Left cardiac atrium (tissue), 4 donors: Measurements from ENCODE around the gene AMMECR1L. TPM values are rescaled to one million over a fixed set of nuclear protein-coding genes. Genes with fewer than 3 reads are reported as not detected.
"Not testable (repeated sequence)": the region's sequence is repeated elsewhere in the genome, so short reads cannot be mapped to it uniquely, and the experiment has no call there.

Source experiments
- ATAC-seq, 2 donors: fragments of 200-7000 bp; cut with Tn5 transposase; one replicate each; pipeline ENCODE4 v1.9.1; 2020; ENCODE audit warnings: mild to moderate bottlenecking in 2 of 2, moderate library complexity in 2 of 2
- DNase-seq: peaks from one replicate; pipeline ENCODE4 v3.0.0-alpha.2; 2020
- intact Hi-C, 2 donors: fragments of 100-400 bp; cut with DNase I; formaldehyde crosslinking; loops; one replicate each; pipeline versions ENCODE4 v1.14.1 to v1.15.1; 2022 to 2023
- total RNA-seq, 2 donors: library from RNA; stranded (reverse); fragmentation: NEBNext Ultra II Directional; extraction: Animal tissue kit (Norgen Biotek cat#: 25700); gene quantifications; one replicate each; pipeline ENCODE4 v1.2.1, GENCODE V29; 2021
- donor health status: DM: no; HTN: yes; CAD: no.
- donor health status: DM: no; HTN: yes; CAD: no; lungs with severe emphysema.
- donor health status: DM: yes; HTN: yes; CAD: no.
- donor health status: Dilated cardiomyopathy.

The AMMECR1L gene
- total RNA-seq, 2 donors from 2014 or later = 8.0 to 11.7 TPM

DNA sequence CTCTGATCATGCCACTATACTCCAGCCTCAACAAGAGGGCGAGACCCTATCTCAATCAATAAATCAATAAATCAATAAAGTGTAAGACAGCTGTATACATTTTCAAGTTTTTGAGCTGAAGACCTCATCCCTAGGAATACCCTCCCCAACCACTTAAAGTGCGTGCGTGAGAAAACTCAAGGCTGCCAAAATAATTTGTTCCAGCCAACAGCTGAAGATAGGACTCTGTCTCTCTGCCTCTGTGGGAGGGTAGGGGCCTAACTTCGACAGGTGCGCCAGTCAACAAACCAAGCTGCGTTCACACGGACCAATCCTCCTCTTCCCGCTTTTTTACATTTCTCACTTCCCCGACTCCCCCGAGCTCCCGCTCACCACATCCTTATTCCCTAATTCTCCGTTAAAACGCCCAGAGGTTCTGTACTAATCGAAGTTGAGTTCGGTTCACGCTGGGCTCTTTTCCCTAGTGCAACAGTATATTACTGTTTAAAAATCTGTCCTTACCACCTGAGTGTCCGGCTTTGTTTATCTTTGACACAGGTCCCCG lies 28.4 kb downstream of the AMMECR1L start:
- intact Hi-C loops = no loop called here
- ATAC-seq = peak in 1 of 2 donors; percentile 13
- no peak for DNase-seq

DNA sequence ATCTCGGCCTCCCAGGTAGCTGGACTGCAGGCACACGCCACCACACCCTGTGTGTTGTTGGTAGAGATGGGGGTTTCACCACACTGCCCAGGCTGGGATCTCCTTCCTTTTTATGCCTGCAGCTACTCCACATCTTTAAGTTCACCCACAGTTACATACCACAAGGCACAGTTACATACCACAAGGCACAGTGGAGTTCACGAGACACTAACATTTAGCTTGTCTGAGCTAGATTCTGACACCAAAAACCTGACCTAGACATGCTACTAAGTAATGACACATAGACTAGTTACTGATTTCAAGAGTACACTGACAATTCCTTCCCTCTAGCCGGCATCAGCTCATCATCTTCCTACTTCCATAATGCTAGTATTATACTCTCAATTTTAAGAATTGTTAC lies 32.1 kb downstream of the AMMECR1L start:
- DNase-seq (no peak), ATAC-seq (no peak)
- intact Hi-C loops = no loop called here

DNA sequence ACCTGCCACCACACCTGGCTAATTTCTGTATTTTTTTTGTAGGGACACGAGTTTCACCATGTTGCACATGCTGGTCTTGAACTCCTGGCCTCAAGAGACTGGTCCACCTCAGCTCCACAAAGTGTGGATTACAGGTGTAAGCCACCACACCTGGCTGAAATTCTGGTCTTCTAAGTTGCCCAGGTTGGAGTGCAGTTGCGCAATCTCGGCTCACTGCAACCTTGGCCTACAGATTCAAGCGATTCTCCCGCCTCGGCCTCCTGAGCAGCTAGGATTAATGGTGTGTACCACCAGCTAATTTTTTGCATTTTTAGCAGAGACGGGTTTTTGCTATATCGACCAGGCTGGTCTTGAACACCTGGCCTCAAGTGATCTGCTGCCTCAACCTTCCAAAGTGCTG lies 33.4 kb downstream of the AMMECR1L start:
- DNase-seq (no peak), ATAC-seq (no peak)
- intact Hi-C loops = no loop called here

DNA sequence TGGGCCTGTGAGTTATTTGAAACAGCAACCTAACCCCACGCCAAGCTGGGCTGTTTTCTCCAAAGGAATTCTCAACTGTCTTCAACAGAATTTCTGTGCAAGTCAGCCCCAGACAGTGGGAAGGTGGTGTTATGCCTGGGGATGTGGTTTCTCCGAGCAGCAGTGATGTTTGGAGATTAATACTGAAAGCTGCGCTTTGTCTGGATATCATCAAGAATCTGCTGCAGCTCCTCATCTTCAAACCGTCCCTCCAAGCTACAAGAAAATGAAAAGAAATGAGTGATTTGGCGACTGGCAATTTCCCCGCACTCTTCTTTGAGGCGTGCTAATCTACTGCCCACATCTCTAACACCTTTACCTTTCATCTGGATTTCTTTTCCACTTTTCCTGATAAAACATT lies 37.8 kb downstream of the AMMECR1L start:
- intact Hi-C loops = no loop called here
- no peak for ATAC-seq
- DNase-seq = no peak

DNA sequence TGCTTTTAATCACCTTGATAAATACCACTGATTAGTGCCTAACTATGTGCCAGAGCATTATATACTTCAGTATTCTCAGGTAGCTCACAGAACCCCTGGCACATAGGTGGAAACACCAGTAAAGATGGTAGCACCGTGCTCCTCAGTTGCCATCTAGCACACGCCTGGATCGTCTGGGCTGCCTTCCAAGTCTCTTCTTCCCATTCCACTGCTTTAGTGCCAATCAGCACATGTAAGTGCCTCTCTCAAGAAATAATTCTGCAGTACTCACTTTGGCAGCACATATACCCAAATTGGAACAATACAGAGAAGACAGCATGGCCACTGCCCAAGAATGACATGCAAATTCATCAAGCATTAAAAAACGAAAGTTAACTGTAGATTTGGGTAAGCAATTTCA lies 40.8 kb downstream of the AMMECR1L start:
- no peak for DNase-seq
- intact Hi-C loops = no loop called here
- peak; percentile 76 to 90 for ATAC-seq

DNA sequence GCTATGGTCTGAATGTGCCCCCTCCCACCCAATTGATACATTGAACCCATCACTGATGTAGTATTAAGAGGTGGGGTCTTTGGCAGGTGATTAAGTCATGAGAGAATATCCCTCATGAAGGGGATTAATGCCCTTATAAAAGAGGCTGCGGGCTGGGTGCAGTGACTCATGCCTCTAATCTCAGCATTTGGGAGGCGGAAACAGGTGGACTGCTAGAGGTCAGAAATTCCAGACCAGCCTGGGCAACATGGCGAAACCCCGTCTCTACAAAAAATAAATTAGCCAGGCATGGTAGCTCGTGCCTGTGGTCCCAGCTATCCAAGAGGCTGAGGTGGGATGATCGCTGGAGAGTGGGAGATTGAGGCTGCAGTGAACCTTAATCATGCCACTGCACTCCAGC lies 42.1 kb downstream of the AMMECR1L start:
- intact Hi-C loops = no loop called here
- DNase-seq (no peak), ATAC-seq (no peak)

DNA sequence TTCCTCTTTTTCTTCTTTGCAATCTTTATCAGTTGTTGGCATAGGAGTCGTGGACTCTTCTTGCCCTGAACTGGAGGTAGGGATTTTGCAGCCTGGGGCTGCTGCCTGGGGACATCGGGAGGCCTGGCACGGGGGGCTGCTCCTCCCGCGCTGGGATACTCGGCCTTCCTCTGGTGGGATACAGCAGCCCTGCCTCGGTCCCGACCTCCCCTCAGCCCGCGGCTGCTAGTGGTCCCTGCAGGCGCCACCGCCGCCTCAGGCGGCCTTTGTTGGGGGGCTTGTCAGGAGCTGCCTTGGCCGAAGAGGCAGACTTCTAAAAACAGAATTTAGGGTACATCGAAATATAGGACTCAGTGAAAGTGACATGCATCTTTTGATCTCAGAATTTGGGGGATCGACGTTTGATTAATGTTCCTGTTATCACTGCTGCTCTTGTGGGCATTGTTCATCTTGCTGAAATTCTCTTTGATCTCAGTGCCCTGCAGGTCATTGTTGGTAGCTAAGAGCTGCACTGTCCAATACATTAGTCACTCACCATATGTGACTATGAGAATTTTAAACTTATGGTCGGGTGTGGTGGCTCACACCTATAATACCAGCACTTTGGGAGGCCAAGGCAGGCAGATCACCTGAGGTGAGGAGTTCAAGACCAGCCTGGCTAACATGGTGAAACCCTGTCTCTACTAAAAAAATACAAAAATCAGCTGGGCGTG lies 44.1 kb downstream of the AMMECR1L start:
- intact Hi-C loops = no loop called here
- DNase-seq = no peak
- no peak for ATAC-seq

DNA sequence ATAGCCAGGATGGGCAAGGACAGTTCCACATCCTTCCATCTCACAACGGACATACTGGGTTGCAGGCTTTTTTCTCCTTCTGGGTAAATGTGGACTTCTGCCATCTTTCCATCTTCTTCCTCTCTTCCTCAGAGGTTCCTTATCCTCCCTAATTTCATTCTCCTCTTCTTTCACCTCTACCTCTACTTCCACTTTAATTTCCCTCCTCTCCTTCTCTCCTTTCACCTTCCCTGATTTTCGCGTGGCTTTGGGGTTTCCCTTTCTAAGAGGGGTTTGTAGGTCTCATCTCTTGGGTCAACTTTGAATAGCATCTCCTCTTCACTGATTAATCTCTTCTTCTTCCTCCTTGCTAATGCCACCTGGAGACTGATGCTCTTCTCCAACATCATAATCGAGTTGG lies 44.9 kb downstream of the AMMECR1L start:
- intact Hi-C loops = no loop called here
- ATAC-seq (no peak), DNase-seq (no peak)

DNA sequence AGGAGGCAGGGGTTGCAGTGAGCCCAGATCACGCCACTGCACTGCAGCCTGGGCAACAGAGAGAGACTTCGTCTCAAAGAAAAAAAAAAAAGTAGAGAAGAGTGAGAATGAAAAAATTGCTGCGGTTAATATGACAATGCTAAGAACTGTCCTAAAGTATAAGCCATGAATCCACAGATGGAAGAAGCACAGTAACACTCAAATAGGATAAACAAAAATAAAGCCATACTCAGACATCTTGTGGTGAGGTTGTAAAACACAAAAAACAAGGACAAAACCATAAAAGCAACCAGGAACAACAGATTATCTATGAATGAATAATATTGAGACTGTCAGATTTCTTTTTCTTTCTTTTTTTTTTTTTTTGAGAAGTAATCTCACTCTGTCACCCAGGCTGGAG lies 50.8 kb downstream of the AMMECR1L start:
- ATAC-seq (no peak), DNase-seq (no peak)
- intact Hi-C loops = no loop called here

DNA sequence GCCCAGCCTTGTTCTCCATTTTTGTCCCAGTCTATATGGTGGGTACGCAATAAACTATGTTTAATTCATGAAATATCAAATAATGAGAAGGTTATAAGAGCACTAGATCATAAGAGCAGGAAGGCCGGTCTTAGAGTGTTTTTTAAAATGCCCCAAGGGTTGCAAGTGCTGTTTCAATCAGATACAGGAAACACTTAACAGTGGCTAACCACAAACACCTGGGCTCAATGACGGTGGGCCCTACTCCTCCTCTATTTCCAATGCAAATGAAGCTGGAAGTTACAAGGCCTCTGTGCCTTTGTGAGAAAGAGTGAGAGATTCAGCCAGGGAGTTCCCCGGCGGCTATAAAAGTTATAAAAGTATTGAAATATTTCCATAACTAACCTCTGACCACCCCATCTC lies 55.9 kb downstream of the AMMECR1L start:
- intact Hi-C loops = no loop called here
- ATAC-seq = no peak

DNA sequence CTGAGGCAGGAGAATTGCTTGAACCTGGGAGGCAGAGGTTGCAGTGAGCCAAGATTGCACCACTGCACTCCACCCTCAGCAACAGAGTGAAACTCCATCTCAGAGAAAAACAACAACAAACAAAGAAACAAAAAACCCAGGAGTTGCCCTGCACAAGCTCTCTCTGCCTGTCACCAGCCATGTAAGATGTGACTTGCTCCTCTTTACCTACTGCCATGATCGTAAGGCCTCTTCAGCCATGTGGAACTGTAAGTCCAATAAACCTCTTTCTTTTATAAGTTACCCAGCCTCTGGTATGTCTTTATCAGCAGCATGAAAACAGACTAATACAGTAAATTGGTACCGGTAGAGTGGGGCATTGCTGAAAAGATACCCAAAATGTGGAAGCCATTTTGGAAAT lies 59.0 kb downstream of the AMMECR1L start:
- DNase-seq, intact Hi-C loops, ATAC-seq: not testable (repeated sequence)

More for the DNA sequence above, 55.9 kb downstream of the AMMECR1L start:
- DNase-seq = no peak

DNA sequence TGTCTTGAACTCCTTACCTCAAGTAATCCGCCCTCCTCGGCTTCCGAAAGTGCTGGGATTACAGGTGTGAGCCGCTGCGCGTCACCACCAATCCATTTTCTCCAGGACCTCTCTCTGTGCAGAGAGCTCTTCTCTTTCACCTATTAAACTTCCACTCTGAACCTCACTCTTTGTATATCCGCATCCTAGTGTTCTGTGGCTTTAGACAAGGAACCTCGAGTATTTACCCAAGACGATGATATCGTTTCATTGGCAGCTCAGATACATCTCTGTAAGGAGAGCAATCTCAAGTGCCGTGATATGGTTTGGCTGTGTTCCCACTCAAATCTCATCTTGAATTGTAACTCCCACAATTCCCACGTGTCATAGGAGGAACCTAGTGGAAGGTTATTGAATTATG lies 59.7 kb downstream of the AMMECR1L start:
- intact Hi-C loops = no loop called here
- no peak for DNase-seq
- no peak for ATAC-seq

DNA sequence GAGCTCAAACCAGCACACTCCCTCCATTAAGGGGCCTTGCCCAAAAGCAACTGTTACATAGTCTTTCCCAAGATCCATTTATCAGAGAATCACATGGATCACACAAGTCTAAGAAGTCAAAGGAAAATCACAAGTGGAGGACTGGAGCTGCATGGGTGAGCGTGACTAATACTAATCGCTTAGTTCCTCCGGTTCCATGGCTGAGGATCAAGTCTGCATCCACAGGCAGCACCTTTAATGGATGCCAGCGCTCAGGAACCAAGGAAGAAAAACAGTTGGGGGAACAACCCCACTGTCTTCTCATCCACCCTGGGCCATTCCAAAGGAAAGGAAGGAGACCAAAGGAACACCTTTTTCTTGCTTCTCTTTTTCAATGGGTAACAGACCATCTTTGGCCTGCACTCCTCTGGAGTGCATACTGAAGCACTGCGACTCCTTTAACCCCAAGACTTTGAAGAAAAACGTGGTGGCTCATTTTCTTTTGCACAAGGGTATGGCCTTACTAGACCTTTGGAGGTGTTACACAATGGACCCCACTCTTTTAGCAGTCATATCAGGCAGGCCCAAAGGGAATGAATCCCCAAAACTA lies 65.6 kb downstream of the AMMECR1L start:
- DNase-seq (no peak), ATAC-seq (no peak)
- intact Hi-C loops = no loop called here

DNA sequence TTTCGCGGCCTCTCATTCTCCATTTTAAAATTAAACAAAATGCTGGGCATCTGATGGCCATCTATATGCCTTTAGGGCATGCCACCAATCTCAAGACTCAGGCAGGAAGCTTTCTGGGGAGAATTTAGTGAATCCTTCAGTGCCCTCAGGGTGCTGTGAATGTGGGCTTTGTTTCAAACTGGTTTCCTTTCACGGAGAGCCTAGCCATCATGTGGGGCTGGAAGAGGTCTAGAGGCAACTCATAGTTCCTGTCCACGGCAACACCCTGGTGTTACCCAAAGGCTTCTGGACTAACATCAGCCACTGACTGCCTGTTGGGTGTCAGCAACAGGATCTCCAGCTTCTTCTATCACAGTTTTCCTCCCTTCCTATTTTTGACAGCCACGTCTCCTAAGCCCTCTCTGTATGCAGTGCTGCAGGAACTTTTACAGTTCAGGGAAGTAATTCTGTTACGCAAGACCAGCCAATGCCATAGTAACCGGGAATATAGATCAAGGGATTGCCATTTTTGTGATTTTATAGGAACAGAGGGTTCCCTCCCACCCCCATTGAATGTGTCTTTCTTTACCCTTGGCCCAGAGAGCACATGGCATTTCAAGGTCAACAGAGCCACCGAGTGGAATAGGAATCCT lies 66.8 kb downstream of the AMMECR1L start:
- ATAC-seq (no peak), DNase-seq (no peak)
- intact Hi-C loops = no loop called here

DNA sequence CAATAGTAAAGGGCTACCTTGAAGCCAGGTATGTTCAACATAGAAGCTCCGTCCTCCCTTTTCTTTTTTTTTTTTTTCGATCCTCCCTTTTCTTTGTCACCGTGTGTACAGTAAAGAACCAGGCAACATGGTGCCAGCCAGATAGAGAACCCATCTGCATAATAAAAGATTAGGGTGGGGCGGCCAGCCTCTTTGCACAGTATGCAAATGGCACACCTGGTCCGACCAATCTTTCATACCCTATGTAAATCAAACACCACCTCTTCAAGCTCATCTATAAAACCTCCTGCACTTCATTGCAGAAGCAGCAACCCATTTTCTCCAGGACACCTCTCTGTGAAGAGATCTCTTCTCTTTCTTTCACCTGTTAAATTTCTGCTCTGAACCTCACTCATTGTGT lies 67.5 kb downstream of the AMMECR1L start:
- DNase-seq = no peak
- ATAC-seq = no peak
- intact Hi-C loops = no loop called here

DNA sequence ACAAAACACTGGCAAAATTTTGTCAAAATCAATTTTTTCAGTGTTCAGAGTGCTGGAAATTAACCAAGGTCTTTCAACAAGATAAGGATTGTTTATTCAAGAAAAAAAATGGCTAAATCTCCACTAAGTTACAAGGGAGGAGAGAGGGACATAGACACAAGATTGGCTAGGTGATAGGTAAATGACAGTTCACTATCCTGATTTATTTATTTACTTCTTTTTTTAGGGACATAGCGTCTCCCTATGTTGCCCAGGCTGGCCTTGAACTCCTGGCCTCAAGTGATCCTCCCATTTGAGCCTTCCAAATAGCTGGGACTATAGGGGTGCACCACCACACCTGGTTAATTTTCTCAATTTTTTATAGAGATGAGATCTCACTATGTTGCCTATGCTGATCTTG lies 71.1 kb downstream of the AMMECR1L start:
- DNase-seq = no peak
- intact Hi-C loops = no loop called here
- ATAC-seq = no peak

DNA sequence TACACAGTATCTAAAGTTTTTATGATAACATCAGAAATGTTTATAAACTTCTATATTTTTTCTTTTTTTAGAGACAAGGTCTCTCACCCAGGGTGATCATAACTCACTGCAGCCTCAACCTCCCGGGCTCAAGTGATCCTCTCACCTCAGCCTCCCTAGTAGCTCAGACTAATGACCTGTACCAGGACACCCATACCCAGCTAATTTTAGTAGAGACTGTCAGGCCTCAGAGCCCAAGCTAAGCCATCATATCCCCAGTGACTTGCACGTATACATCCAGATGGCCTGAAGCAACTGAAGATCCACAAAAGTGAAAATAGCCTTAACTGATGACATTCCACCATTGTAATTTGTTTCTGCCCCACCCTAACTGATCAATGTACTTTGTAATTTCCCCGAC lies 73.3 kb downstream of the AMMECR1L start:
- ATAC-seq, DNase-seq, intact Hi-C loops: not testable (repeated sequence)
